GM18867 (cell line): ENCODE results near the gene SP6.

Source experiments
- ATAC-seq: cut with Tn5 transposase; IDR thresholded peaks from one replicate; pipeline ENCODE4 v1.9.1; 2021; ENCODE audit warnings: mild to moderate bottlenecking, moderate library complexity; ENCODE audit not compliant: unreplicated experiment

Gene SP6

GRCh38 chr17:47838636-47839035 lies 12.3 kb downstream of the SP6 start:
- ATAC-seq, result no peak

- no peak for ATAC-seq
Measured at GRCh38 chr17:47837401-47838039, 13.4 kb downstream of the SP6 start.

- ATAC-seq, result no peak
Measured at GRCh38 chr17:47836601-47837000, 14.4 kb downstream of the SP6 start.

- ATAC-seq, result no peak
Measured at GRCh38 chr17:47834756-47835155, 16.2 kb downstream of the SP6 start.

GRCh38 chr17:47831934-47832327 lies 19.0 kb downstream of the SP6 start:
- ATAC-seq, result no peak

GRCh38 chr17:47831003-47831933 lies 19.7 kb downstream of the SP6 start, which contains the start of the genes LRRC46 and MRPL10:
TSS of gene LRRC46 (plus strand) at chr17:47831670. CDS start at chr17:47831990, 320 bp downstream.
TSS of gene MRPL10 (minus strand) at chr17:47831541. CDS start at chr17:47831511, 30 bp downstream.
- ATAC-seq, result peak; percentile 77

- no peak for ATAC-seq
Measured at GRCh38 chr17:47830396-47831002, 20.5 kb downstream of the SP6 start.

GRCh38 chr17:47829870-47830269 lies 21.1 kb downstream of the SP6 start:
- ATAC-seq, result no peak

GRCh38 chr17:47823519-47823918 lies 27.4 kb downstream of the SP6 start:
- ATAC-seq, result no peak

GRCh38 chr17:47822785-47823184 lies 28.2 kb downstream of the SP6 start:
- no peak for ATAC-seq

GRCh38 chr17:47821424-47822391 lies 29.3 kb downstream of the SP6 start, which contains the start of gene OSBPL7:
TSS of gene OSBPL7 (minus strand) at chr17:47821794. CDS start at chr17:47820278, 1,516 bp downstream.
- peak; percentile 79 for ATAC-seq

- ATAC-seq, result no peak
Measured at GRCh38 chr17:47821031-47821423, 29.9 kb downstream of the SP6 start.

- ATAC-seq, result no peak
Measured at GRCh38 chr17:47820033-47820789, 30.8 kb downstream of the SP6 start.

- ATAC-seq, result no peak
Measured at GRCh38 chr17:47819475-47819874, 31.5 kb downstream of the SP6 start.

GRCh38 chr17:47818002-47818695 lies 32.8 kb downstream of the SP6 start:
- no peak for ATAC-seq

- no peak for ATAC-seq
Measured at GRCh38 chr17:47816947-47817346, 34.0 kb downstream of the SP6 start.

GRCh38 chr17:47816111-47816735 lies 34.7 kb downstream of the SP6 start:
- no peak for ATAC-seq

- no peak for ATAC-seq
Measured at GRCh38 chr17:47815106-47815918, 35.7 kb downstream of the SP6 start.
